Ovary (tissue), 3 donors: ENCODE measurements around the gene VEPH1.

Experiments
- POLR2A ChIP-seq: fragments of 450-650 bp; IDR thresholded peaks from one replicate; pipeline ENCODE4 v1.6.1; 2017; ENCODE audit warnings: antibody characterized with exemption, mild to moderate bottlenecking, moderate library complexity
- TF ChIP-seq, protein P1 (sequence below), 3 donors: fragments of 450-650 bp in 2 of 3; fragments of 200-600 bp in 1 of 3; IDR thresholded peaks; one replicate each; pipeline versions ENCODE4 v1.5.1 to v1.8.0; 2016 to 2022; ENCODE audit warnings: antibody characterized with exemption in 3 of 3, mild to moderate bottlenecking in 1 of 3
- donor health status: DM: no; HTN: no; CAD: no.

DNA sequence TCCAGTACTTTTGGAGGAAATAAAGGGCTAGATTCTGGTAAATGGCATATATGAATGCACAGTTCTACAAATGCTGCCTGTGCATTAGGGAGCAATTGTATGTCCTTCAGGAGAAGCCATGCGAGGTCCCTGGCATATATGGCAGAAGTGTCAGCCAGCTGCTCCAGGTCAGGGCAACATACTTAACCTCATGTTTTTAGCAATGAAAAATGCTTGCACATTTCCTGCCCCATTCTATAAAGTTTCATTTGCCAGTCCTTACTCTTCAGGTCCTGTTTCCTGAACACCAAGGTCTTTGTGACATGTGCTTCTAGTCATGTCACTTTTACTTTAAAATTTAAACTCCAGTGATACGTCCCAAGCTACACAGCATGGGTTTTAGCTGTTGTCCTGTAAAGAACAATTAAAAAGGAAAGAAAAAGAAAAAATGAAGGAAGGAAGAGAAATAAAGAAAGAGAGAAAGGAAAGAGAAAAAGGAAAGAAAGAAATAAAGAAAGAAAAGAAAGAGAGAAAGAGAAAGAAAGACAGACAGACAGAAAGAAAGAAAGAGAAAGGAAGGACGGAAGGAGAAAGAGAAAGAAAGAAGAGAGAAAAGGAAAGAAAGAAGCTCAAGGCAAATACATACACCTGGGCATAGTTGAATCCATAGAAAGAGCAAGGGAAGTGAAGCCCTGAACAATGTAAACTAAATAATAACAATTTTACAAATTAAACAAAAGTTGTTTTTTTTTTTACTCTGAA, 86.7 kb downstream of the VEPH1 start:
- TF ChIP-seq, protein P1, sequence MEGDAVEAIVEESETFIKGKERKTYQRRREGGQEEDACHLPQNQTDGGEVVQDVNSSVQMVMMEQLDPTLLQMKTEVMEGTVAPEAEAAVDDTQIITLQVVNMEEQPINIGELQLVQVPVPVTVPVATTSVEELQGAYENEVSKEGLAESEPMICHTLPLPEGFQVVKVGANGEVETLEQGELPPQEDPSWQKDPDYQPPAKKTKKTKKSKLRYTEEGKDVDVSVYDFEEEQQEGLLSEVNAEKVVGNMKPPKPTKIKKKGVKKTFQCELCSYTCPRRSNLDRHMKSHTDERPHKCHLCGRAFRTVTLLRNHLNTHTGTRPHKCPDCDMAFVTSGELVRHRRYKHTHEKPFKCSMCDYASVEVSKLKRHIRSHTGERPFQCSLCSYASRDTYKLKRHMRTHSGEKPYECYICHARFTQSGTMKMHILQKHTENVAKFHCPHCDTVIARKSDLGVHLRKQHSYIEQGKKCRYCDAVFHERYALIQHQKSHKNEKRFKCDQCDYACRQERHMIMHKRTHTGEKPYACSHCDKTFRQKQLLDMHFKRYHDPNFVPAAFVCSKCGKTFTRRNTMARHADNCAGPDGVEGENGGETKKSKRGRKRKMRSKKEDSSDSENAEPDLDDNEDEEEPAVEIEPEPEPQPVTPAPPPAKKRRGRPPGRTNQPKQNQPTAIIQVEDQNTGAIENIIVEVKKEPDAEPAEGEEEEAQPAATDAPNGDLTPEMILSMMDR (IDR thresholded peaks at IDR 0.05), result no peak
- no peak for TF ChIP-seq POLR2A
